GM19035 (cell line): ENCODE data around the gene CCDC180.
"Not testable (repeated sequence)": the region's sequence is repeated elsewhere in the genome, so short reads cannot be mapped to it uniquely, and the experiment has no call there.

ENCODE experiments used
- ATAC-seq: cut with Tn5 transposase; IDR thresholded peaks from one replicate; pipeline ENCODE4 v1.9.1; 2021; ENCODE audit not compliant: unreplicated experiment

Gene CCDC180

DNA sequence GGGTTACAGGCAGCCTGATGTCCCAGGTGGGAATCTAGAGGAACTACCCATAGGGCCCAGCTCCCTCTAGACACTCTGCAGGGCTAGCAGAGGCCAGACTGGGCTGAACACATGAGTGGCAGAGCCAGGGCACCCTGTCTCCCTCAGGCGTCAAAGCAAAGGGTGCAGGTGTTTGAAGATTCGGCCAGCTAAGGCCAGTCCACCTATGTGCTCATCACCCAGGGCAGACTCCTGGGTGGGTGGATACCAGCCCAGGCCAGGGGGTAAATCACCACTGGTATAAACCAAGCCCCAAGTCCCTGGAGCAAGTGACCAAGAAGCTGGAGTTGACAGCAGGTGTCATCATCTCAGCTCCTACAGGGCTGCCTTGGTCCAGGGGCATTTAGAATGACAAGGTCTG lies 3.4 kb downstream of the CCDC180 start:
- no peak for ATAC-seq

DNA sequence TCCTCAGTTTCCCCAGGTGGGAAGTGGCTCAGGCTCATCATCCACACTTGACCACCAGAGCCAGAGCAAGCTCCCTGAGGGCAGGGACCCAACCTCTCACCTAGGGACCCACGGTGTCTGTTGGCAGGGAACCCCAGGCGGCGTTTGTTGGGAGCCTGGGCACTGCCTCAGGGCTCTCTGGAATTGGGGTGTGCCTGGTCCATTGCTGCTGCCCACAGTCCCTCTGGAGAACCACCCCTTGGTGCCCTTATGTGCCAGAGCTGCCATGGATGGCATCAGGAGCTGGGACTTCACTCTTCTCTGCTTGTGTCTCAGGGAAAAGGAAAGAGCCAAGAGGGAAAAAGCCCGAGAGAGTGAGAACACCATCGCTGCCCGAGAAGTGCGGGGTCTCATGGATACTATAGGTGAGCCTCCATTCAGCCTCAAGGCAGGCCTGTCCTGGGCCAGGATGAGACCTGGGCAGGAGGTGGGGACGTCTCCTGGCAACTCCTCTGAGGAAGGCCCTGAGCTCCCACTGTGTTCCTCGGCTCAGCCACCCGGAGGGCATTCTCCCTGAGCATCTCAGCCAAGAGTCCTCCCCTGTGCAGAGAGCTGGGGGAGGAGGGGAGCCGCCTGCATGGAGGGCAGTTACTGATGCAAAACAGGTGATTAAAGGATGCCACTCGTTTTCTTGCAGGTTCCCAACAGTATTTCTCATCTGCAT lies 4.5 kb downstream of the CCDC180 start:
- ATAC-seq, result no peak

DNA sequence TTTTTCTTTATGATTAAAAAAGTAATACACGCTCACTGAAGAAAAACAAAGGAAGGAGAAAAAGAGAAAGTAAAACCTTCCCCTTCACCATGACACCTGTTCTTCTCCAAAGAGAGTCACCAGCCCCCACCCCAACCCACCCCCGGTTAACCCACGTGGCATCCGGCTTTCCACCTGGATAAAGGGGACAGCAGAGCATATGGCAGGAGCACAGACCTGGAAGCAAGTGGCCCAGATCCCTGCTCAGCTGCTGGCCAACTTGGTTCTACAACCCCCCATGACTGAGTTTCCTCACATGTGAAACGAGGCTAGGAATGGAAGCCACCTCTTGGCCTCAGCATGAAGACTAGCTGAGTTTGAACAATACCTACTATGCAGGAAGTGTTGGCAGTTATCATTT lies 5.1 kb downstream of the CCDC180 start:
- ATAC-seq, result no peak

DNA sequence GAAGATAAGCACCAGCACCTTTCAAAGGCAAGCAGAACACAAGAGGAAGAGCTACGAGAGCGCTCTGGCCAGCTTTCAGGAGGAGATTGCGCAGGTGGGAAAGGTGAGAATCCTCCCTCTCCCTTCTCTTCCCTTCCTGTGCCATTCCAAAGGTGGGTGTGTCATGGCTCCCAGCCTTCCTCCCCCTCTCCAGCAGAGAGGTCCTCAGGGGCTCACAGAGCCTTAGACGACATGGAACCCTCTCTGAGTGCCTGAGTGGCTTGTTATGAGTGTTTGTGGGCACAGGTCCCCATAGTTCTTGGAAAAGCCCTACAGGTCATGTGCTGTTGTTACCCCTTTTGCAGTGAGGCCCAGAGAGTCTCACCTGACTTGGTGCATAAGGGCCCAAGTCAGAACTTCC lies 5.8 kb downstream of the CCDC180 start:
- no peak for ATAC-seq

DNA sequence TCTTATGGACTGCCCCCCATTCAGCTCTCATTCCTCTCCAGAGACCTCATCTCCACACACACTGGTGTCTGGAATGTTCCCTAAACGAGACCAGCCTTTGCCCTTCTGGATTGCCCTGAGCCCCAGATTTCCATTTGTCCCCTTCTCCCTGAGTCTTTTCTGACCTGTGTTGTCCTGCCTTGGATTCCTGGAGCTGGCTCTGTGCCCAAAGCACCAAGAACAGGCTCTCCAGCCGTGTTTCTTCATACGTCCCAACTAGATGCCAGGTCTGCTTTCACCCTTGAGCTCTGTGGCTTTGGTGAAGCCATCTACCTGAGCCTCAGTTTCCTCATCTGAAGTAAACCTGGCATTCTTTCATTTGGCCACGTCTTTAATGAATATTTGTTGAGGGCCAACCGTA lies 6.3 kb downstream of the CCDC180 start:
- no peak for ATAC-seq

DNA sequence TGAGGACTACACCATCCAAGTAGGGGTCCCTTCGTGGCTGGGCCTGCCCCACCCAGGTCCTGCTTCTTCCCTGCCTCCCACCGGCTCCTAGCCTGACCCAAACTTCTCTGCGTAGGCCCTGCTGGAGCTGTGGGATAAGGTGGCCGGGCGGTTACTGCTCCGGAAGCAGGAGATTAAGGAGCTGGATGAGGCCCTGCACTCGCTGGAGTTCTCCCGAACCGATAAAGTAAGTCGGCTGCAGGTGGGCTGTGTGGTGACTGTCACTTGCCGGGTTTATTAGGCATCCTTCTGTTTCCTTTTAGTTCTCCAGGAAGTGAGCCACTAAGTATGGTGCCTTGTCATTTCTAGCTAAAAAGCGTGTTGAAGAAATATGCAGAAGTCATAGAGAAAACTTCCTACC lies 7.0 kb downstream of the CCDC180 start:
- ATAC-seq, result no peak

DNA sequence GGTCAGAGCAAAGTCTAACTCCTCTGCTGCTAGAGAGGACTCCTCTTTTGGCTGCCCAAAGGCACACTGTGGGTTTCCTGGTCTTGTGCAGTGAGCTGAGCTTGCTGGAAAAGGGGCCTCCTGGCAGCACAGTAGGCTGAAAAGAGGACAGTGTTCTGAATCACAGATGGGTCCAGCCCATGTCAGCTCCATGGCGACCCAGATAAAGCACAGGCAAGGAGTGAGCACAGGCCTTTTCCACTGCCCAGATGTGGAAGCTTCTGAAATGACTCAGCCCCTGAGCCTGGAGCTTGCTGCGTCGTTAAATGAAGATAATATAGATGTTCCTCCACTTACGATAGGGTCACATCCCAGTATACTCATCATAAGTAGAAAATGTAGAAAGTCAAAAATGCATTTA lies 8.1 kb downstream of the CCDC180 start:
- no peak for ATAC-seq

DNA sequence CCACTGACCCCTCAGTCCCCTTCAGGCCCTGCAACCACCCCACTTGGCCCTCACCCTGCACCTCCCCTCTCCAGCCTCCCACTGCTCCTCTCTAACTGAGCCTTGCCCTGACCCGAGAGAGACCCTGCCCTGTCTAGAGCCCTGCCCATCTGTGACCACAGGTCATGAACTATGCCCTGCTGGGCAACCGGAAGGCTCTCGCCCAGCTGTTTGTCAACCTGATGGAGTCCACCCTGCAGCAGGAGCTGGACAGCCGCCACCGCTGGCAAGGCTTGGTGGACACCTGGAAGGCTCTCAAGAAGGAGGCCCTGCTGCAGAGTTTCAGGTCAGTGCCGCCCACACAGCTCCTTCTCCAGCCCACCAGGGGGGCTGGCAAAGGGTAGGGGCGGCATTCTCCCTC lies 9.4 kb downstream of the CCDC180 start:
- ATAC-seq, result no peak

DNA sequence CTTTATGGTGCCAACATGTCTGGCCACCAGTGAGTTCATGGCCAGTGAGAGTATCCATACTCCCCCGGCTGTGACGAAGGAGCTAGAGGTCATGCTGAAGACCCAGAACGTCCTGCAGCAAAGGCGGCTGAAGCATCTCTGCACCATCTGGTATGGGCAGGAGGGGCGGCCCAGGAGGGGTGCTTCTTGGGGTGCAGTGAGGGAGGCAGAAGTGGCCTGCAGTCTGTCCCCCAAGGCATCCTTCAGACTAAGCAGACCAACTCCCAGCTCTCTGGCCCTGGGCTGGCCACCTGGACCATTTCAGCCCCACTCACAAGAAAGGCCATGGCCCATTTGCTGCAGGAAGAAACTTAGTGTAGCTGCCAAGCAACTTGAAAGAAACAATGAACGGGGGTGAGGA lies 11.0 kb downstream of the CCDC180 start:
- ATAC-seq, result no peak

DNA sequence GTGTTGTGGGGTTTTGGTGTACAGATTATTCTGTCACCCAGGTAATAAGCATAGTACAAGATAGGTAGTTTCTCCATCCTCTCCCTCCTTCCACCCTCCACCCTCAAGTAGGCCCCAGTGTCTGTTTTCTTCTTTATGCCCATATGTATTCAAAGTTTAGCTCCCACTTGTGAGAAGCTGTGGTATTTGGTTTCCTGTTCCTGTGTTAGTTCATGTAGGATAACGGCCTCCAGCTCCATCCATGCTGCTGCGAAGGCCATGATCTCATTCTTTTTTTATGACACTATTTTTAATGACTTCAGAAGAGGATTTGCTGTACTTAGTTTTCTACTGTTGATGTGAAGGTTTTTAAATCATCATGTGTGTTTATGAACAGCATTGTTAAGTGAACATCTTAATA lies 11.9 kb downstream of the CCDC180 start:
- no peak for ATAC-seq

DNA sequence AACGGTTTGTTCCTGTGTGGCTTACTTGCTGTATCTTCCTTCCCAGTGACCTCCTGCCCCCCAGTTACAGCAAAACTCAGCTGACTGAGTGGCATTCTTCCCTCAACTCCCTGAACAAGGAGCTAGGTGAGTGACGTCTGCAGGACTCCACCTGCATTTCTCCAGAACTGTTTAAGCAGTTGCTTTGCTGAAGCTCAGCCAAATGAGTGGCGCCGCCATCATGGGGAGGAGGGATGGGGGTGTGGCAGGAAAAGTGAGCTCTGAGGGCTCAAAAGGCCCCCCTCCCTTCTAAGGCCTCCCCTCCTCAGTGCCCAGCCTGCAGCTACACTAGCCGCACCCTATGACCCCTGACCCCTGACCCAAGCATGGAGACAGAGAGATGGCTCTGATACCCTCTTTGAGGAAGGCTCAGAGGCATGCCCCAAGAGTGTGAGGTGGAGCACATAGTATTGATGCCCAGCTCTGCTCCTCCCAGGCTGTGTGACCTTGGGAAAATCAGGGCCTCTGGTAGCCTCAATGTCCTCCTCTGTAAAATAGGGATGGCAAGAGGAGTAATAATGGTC lies 12.7 kb downstream of the CCDC180 start:
- no peak for ATAC-seq

DNA sequence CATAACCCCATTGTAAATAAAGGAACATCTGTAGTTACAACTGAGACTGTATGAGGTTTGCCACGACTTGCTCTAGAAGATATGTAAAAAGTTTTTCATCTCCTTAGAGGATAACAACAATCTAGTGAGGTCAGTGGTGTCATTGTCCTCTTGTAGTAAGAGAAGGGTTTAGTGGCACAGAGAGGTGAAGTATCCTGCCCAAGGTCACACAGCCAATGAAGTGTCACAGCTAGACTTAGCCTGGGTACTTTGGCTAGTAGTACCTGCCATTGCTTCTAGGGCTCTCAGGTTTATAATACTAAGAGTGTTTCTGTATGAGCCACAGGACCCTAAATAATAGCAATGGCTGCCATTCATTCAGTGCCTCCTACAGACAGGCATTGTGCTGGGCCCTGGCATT lies 13.8 kb downstream of the CCDC180 start:
- no peak for ATAC-seq

DNA sequence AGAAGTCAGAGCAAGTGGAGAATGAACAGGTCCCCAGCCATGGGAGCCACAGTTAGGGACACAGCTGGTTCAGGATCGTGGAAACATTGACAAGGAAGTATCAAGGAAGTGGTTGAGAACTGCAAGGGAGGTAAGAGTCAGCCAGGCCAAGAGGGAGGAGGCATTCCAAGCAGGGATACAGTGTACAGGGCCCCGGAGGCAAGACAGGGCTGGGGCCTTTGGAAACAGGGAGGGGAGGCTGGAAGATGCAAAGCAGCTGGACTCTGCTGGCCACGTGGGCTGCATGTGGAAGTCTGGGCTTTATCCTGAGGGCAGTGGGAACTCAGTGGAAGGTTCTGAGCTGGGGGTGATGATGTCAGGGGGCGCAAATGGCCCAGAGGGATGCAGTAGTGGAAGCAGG lies 14.2 kb downstream of the CCDC180 start:
- ATAC-seq, result no peak

DNA sequence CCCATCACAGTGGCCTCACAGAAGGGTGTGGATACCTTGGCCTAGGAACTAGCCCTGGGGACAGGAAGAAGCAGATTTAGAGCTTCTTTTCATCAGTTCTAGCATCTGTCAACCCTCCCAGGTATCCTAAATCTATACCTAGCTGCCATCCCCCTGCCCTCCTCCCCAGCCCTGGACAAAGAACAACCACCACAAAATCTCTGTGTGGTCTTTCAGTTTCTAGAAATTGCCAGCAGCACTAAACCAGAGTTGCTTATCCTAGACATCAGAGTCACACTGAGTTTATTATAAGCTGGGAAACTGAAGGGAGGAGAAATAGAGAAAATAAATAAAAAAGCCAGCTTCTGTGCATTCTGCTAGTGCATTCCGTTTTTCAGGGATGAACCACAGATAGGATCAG lies 14.6 kb downstream of the CCDC180 start:
- ATAC-seq, result no peak

DNA sequence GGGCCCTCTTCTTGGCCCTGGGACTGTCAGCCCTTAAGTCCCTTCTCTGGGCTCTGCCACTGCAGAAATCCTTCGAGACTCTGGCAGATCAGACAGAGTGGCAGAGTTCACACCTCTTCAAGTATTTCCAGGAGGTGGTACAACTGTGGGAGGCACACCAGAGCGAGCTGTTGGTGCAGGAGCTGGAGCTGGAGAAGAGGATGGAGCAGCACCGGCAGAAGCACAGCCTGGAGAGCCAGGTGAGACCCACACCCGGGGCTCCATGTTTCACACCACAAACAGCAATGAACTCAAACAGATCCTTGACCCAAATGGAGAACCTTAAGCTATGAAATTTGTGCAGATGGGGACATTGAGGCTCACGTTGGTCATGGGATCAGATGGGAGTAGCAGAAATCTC lies 17.5 kb downstream of the CCDC180 start:
- ATAC-seq, result no peak

DNA sequence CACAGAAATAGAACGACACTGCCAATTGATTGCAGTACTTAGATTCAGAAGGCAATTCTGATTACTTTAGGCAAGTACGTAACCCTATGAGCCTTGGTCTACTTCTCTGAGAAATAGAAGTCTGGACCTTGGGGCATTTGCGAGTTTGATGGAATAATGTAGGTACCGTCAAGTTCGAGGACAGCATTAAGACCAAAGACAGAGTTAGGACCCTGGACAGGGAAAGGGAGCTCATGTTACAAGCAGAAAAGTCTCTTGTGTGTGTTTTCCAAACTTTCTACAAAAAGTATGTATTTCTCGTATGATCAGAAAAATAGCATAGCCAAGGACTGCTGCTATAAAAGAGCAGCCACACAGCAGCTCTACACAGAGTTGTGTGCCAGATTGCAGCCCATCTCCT lies 20.1 kb downstream of the CCDC180 start:
- no peak for ATAC-seq

DNA sequence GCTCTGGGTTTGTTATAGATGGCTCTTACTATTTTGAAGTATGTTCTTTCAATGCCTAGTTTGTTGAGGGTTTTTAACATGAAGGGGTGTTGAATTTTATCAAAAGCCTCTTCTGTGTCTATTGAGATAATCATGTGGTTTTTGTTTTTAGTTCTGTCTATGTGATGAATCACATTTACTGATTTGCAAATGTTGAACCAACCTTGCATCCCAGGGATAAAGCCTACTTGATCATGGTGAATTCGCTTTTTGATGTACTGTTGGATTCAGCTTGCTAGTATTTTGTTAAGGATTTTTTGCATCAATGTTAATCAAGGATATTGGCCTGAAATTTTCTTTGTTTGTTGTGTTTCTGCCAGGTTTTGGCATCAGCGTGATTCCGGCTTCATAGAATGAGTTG lies 25.5 kb downstream of the CCDC180 start:
- no peak for ATAC-seq

DNA sequence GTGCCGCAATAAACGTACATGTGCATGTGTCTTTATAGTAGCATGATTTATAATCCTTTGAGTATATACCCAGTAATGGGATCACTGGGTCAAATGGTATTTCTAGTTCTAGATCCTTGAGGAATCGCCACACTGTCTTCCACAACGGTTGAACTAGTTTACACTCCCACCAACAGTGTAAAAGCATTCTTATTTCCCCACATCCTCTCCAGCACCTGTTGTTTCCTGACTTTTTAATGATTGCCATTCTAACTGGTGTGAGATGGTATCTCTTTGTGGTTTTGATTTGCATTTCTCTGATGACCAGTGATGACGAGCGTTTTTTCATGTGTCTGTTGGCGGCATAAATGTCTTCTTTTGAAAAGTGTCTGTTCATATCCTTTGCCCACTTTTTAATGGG lies 28.2 kb downstream of the CCDC180 start:
- ATAC-seq, result not testable (repeated sequence)

DNA sequence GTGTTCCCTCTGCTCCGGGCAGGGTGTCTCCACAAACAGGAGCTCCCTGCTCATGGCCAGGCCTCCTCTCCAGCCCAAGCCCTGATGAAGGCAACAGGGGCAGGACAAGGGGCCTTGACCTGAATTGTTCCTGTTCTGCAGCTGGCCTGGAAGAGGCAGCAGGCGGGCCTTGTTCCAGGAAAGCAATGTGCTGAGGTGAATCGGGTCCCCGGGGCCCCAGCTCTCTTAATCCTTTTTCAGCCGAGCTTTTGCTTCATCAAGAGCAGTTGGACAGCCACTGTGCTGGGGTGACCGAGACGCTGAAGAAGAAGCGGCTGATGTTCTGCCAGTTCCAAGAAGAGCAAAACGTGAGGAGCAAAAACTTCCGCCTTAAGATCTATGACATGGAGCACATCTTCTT lies 41.4 kb downstream of the CCDC180 start:
- ATAC-seq, result no peak

DNA sequence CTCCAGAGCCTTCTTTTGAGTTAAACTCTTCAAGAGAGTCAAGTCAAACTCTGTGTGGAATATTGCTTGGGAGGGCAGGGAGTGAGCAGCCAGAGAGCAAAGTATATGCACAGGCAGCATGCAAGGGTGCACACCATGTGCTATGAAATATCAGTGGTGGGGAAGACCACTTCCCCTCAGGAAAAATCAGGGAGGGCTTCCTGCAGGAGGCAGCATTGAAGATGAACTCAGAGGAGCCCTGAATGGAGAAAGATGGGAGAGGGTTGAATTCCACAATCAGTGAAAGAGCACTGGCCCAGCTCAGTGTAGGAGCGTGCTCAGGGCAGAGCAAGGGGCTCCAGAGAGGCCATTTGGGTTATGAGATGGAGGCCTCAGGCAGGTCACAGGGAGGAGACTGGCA lies 41.9 kb downstream of the CCDC180 start:
- ATAC-seq, result no peak

DNA sequence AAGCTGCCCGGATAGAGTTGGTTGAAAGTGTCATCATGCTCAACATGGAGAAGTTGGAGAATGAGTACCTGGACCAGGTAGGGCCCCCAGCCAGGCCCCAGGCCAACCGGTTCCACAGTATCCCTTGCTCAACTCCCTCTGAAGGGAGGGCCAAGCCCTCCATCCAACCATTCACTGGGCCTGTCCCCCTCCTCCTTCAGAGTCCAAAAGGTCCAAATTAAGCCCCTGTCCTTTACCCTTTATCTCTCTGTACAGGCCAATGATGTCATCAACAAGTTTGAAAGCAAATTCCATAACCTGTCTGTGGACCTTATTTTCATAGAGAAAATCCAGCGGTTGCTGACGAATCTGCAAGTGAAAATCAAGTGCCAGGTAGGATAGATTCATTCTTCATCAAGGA lies 47.2 kb downstream of the CCDC180 start:
- ATAC-seq, result no peak

DNA sequence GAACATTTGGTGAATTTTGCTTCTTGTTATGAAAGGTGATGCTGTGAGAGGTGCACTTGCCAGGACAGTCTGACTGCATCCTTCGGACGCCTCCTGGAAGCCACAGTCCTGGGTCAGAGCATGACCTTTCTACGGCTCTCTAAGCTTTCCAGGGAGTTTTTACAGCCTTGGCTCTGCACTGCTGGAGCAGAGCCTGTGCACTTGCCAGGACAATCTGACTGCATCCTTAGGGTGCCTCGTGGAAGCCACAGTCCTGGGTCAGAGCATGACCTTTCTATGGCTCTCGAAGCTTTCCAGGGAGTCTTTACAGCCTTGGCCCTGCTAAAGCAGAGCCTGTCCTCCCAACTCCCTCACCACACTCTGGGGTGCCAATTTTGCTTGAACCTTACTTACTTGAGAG lies 49.6 kb downstream of the CCDC180 start:
- ATAC-seq, result no peak
